ENCODE results near the gene EFHC1. TPM values are rescaled to one million over a fixed set of nuclear protein-coding genes. Genes with fewer than 3 reads are reported as not detected.

The EFHC1 gene, protein sequence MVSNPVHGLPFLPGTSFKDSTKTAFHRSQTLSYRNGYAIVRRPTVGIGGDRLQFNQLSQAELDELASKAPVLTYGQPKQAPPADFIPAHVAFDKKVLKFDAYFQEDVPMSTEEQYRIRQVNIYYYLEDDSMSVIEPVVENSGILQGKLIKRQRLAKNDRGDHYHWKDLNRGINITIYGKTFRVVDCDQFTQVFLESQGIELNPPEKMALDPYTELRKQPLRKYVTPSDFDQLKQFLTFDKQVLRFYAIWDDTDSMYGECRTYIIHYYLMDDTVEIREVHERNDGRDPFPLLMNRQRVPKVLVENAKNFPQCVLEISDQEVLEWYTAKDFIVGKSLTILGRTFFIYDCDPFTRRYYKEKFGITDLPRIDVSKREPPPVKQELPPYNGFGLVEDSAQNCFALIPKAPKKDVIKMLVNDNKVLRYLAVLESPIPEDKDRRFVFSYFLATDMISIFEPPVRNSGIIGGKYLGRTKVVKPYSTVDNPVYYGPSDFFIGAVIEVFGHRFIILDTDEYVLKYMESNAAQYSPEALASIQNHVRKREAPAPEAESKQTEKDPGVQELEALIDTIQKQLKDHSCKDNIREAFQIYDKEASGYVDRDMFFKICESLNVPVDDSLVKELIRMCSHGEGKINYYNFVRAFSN
- total RNA-seq, result 1 to 10 TPM; 1.2 to 3.1 TPM

DNA sequence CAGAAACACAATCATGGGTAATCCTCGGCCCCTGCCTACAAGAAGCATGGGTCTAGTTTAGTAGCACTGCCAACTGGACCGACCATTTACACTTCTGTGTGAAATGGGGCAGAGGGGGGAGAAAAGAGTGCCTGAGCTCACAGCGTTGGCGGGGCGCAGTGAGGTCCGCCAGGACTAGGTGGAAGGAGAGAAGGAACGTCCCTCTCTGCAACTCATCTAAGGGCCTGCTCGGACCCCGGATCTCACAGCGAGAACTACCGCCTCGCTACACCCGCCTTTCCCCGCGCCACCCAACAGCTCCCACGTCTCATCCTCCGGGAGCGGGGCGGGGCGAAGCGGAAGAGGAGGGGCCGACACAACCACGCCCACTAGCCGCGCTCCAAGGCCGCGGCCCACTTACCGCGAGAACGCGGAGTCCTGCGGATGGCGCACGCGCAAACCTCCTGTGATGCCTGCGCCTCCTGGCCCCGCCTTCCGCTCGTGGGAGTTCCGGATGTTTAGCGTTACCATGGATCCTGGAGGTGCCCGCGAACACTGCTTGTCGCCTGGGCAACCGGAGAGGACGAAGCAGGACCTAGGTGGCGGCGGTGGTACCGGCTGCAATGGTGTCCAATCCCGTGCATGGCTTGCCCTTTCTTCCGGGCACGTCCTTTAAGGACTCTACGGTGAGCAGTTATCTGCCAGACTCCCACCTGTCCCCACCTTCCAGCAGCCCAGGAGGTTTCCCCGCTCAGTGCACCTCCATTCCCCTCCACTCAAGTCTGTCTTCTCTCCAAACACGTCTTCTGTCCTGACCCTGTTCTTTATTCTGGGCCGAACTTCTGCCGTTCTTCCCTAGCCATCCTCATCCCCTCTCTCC is at the start of gene EFHC1:
Gene EFHC1, plus strand, starts transcription at position 534 of the 859 bp plus-strand sequence. Its CDS starts 69 bp downstream, at position 603.
- peak; percentile 99 for DNase-seq
- CTCF ChIA-PET, result interaction anchor here (0.6 to 6.1 kb wide), 8 partner anchors 12 to 1433 kb away, joined by 3 to 77 read pairs (median 8); no protein-coding TSS in a partner anchor
- peak within 1 kb of the TSS; percentile 88 for H3K27ac Mint-ChIP-seq
- no peaks in the 10 kb centered on the region for H3K36me3 Mint-ChIP-seq (ENCODE audit: low read depth)
- H3K4me1 Mint-ChIP-seq (ENCODE audit: low read depth), result peaks cover 22% of the 10 kb centered on the region
- no peaks in the 10 kb centered on the region for H3K9me3 Mint-ChIP-seq
- H3K27me3 Mint-ChIP-seq (ENCODE audit: low read depth), result no peaks in the 10 kb centered on the region
- intact Hi-C loops (cut with micrococcal nuclease), result loop anchor here (1.0 to 10.0 kb wide), 14 partner anchors 20 to 1125 kb away; partner anchors contain the start of genes GCLC, MCM3, TMEM14A and TRAM2
- no peak within 1 kb of the TSS for H3K4me3 Mint-ChIP-seq

DNA sequence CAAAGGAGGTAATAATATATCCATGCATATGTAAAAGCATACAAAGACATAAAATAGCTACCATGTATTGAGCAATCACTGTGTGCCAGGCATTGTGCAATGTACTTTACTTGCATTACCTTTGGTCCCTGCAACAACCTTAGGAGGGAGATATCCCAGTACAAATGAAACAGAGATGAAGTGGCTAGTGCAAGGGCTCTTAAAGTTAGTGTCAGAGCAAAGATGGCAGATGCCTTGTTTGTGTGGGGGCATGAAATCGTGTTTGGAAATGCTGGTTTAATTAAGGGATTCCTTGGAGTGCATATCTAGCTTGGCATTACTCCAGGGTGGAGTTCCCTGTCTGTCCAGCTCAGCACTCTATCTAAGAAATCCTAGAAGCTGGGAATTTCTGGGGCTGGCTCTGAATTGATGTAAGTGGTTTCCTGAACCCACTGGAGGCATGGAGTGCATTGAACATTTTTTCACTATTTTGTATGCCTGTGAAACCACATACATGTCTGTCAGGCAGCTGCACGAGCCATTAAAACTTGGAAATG is 48.4 kb upstream of the EFHC1 start:
- peaks cover 9% of the 10 kb centered on the region for H3K9me3 Mint-ChIP-seq
- H3K27ac Mint-ChIP-seq, result no peak overlapping the region
- peaks cover 51% of the 10 kb centered on the region for H3K4me1 Mint-ChIP-seq (ENCODE audit: low read depth)
- DNase-seq, result no peak
- CTCF ChIA-PET, result interaction anchor here (0.7 to 2.0 kb wide), 7 partner anchors 10 to 69 kb away, joined by 3 to 5 read pairs (median 3); partner anchors contain the start of gene PAQR8
- intact Hi-C loops (cut with micrococcal nuclease), result no loop called here
- no peaks in the 10 kb centered on the region for H3K27me3 Mint-ChIP-seq (ENCODE audit: low read depth)
- peaks cover 25% of the 10 kb centered on the region for H3K36me3 Mint-ChIP-seq (ENCODE audit: low read depth)
- no peak overlapping the region for H3K4me3 Mint-ChIP-seq

DNA sequence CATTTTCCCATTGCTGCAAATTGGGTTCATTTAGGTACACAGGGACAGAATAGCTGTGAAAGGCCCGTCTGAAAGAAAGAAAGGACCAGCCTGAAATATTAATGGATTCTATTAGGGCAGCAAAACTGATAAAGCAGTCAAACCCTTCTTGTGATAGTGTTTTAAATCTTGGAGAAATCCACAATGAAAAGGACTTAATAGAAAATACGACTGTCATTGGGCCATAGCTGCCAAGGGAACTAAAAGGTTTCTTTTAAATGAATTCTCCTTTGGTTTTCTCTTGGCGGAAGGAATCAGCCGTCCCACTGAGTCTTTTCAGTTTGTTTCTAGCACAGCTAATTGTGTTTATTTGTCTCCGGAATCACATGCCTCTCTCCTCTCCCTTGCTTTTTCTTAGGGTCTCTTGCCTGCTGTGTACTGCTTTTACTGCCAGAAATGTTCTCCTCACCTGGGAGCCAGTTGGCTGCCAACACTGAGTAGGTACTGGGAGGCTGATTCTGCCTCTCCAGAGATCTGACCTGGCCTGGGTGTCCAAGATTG is 46.9 kb upstream of the EFHC1 start:
- Mint-ChIP-seq H3K9me3 (peaks cover 9% of the 10 kb centered on the region), H3K27me3 (ENCODE audit: low read depth) (no peaks in the 10 kb centered on the region), H3K36me3 (ENCODE audit: low read depth) (peaks cover 13% of the 10 kb centered on the region), H3K4me1 (ENCODE audit: low read depth) (peaks cover 51% of the 10 kb centered on the region), H3K27ac (no peak overlapping the region), H3K4me3 (no peak overlapping the region)
- intact Hi-C loops (cut with micrococcal nuclease), result no loop called here
- DNase-seq, result no peak
- CTCF ChIA-PET, result interaction anchor here (0.7 to 1.0 kb wide), 2 partner anchors 9 to 90 kb away, joined by 4 read pairs; no protein-coding TSS in a partner anchor

DNA sequence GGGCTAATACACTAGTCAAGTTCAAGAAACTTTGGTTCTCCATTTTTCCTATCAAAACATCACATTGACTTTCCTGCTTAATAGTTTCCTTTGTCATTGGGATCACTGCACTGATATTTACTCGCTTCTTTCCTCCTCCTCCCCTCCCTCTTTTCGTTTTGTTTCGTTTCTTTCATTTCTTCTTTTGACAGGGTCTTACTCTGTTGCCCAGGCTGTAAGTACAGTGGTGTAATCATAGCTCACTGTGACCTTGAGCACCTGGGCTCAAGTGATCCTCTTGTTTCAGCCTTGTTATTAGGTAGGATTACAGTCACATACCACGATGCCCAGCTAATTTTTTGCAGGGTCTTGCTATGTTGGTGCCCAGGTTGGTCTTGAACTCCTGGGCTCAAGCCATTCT is 45.9 kb upstream of the EFHC1 start:
- Mint-ChIP-seq H3K4me3 (no peak overlapping the region), H3K27ac (no peak overlapping the region), H3K27me3 (ENCODE audit: low read depth) (no peaks in the 10 kb centered on the region), H3K4me1 (ENCODE audit: low read depth) (peaks cover 46% of the 10 kb centered on the region), H3K9me3 (peaks cover 9% of the 10 kb centered on the region), H3K36me3 (ENCODE audit: low read depth) (peaks cover 16% of the 10 kb centered on the region)
- intact Hi-C loops (cut with micrococcal nuclease), result no loop called here
- DNase-seq, result no peak
- CTCF ChIA-PET, result interaction anchor here (1.2 to 1.3 kb wide), 2 partner anchors 13 to 89 kb away, joined by 3 to 4 read pairs; no protein-coding TSS in a partner anchor

DNA sequence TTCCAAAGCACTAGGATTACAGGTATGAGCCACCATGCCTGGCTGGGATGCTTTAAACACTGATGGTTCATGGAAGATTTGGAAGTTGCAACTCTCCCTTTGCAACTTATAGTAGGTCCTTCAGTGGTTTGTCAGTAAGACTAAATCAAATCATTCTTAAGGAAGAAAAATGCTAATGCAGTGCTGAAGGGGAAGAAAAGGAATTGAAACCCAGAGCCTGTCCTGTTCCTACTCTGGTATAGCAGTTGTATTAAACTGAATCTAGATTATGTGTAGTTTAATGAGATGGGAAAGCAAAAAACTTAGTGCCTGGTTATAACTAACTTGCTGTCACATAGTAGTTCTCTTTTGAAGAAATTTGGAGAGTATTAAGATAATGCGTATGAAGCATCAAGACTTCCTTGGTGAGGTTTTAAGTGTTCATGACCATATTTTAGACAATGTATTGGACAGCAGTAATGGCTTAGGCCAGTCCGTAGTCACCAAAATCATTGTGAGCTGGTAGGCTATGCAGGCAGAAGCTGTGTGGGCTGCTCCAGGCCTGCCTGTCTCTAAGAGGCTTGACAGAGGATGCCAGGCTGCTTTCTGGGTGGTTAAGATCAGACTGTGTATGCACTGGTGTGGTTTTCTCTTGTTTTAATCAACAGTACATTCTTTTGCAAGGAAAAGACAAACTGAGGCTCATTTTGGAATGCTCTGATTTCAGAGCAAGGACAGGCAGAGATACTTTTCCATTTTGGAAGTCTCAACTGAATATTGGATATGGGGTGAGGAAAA is 44.2 kb upstream of the EFHC1 start:
- Mint-ChIP-seq H3K27ac (no peak overlapping the region), H3K27me3 (ENCODE audit: low read depth) (no peaks in the 10 kb centered on the region), H3K36me3 (ENCODE audit: low read depth) (peaks cover 20% of the 10 kb centered on the region), H3K9me3 (peaks cover 9% of the 10 kb centered on the region), H3K4me1 (ENCODE audit: low read depth) (peaks cover 45% of the 10 kb centered on the region), H3K4me3 (no peak overlapping the region)
- intact Hi-C loops (cut with micrococcal nuclease), result loop anchor here (1.0 kb wide), 1 partner anchor 8 kb away; no protein-coding TSS in a partner anchor
- CTCF ChIA-PET, result interaction anchor here (1.2 to 1.9 kb wide), 4 partner anchors 9 to 24 kb away, joined by 3 to 11 read pairs (median 6); partner anchors contain the start of gene PAQR8
- peak; percentile 26 for DNase-seq

DNA sequence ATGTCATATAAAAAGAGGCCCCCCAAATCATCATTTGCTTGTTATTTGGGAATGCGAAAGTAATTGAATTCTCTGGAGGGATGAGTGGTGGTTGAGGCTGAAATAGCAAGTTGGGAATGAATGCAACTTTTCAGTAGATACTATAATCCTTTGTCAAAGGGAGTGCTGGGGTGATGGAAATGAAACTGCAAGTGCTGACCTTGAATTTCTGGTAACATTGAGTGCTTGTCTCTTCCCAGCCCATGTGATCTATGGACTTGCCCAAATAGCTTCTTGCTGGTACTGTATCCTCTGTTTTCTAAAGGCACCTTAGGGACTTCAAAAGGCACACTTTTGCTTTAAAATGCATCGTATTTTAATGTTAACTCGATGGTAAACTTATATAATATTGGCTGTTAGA is 43.4 kb upstream of the EFHC1 start:
- H3K4me3 Mint-ChIP-seq, result no peak overlapping the region

DNA sequence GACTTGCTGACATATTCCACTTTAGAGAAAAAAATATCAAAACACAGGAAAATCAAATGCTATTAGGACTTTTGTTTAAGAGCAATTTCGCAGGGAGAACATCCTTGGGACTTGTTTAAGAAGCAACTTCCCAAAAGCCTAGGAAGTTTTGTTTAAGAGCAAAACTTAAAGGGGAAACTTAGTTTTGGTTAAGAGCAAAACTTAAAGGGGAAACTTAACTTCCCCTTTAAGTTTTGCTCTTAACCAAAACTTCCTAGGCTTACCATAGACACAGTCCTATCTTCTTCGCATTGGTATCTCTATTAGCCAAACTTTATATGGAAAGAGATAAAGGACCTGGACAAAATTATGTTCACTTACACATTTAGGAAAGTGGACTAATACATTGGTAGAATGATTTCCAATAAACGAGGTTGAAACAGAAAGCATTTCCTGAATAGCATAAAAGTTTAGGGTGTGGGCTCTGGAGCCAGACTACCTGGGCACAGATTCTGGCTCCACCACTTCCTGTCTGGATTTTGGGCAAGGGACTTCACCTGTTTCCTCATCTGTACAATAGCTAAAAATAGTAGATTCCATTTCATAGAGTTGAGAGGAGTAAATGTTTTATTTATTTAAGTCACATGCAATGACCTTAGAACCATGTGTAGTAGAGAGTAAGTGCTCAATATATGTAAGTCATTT is 42.5 kb upstream of the EFHC1 start:
- peaks cover 20% of the 10 kb centered on the region for H3K36me3 Mint-ChIP-seq (ENCODE audit: low read depth)
- H3K4me3 Mint-ChIP-seq, result no peak overlapping the region
- peaks cover 59% of the 10 kb centered on the region for H3K4me1 Mint-ChIP-seq (ENCODE audit: low read depth)
- no peak overlapping the region for H3K27ac Mint-ChIP-seq
- peak; percentile 41 for DNase-seq
- H3K27me3 Mint-ChIP-seq (ENCODE audit: low read depth), result no peaks in the 10 kb centered on the region
- peaks cover 9% of the 10 kb centered on the region for H3K9me3 Mint-ChIP-seq
- CTCF ChIA-PET, result interaction anchor here (1.2 kb wide), 3 partner anchors 11 to 25 kb away, joined by 3 to 4 read pairs (median 3); no protein-coding TSS in a partner anchor
- intact Hi-C loops (cut with micrococcal nuclease), result no loop called here

More for the DNA sequence above, 43.4 kb upstream of the EFHC1 start:
- DNase-seq, result no peak
- Mint-ChIP-seq H3K27ac (no peak overlapping the region), H3K36me3 (ENCODE audit: low read depth) (peaks cover 20% of the 10 kb centered on the region), H3K27me3 (ENCODE audit: low read depth) (no peaks in the 10 kb centered on the region), H3K9me3 (peaks cover 9% of the 10 kb centered on the region), H3K4me1 (ENCODE audit: low read depth) (peaks cover 53% of the 10 kb centered on the region)
- intact Hi-C loops (cut with micrococcal nuclease), result loop anchor here (1.0 kb wide), 1 partner anchor 8 kb away; no protein-coding TSS in a partner anchor
- CTCF ChIA-PET, result interaction anchor here (1.2 to 1.9 kb wide), 4 partner anchors 10 to 16 kb away, joined by 3 to 11 read pairs (median 6); partner anchors contain the start of gene PAQR8

DNA sequence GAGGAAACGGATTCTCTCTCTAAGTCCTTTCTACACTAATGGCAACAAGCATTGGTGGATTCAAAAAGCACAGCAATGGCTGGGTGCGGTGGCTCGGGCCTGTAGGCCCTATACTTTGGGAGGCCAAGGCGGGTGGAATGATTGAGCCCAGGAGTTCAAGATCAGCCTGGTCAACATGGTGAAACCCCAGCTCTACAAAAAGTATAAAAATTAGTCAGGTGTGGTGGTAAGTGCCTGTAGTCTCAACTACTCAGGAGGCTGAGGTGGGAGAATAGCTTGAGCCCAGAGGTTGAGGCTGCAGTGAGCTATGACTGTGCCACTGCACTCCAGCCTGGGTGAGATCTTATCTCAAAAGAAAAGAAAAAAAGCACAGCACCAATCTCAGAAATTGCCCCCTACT is 38.9 kb upstream of the EFHC1 start:
- no peak overlapping the region for H3K27ac Mint-ChIP-seq
- no peak overlapping the region for H3K4me3 Mint-ChIP-seq
- no peaks in the 10 kb centered on the region for H3K27me3 Mint-ChIP-seq (ENCODE audit: low read depth)
- CTCF ChIA-PET, result interaction anchor here (1.0 to 1.1 kb wide), 2 partner anchors 9 to 19 kb away, joined by 4 read pairs; no protein-coding TSS in a partner anchor
- H3K4me1 Mint-ChIP-seq (ENCODE audit: low read depth), result peaks cover 75% of the 10 kb centered on the region
- intact Hi-C loops (cut with micrococcal nuclease), result no loop called here
- H3K36me3 Mint-ChIP-seq (ENCODE audit: low read depth), result peaks cover 13% of the 10 kb centered on the region
- peaks cover 3% of the 10 kb centered on the region for H3K9me3 Mint-ChIP-seq
- no peak for DNase-seq

DNA sequence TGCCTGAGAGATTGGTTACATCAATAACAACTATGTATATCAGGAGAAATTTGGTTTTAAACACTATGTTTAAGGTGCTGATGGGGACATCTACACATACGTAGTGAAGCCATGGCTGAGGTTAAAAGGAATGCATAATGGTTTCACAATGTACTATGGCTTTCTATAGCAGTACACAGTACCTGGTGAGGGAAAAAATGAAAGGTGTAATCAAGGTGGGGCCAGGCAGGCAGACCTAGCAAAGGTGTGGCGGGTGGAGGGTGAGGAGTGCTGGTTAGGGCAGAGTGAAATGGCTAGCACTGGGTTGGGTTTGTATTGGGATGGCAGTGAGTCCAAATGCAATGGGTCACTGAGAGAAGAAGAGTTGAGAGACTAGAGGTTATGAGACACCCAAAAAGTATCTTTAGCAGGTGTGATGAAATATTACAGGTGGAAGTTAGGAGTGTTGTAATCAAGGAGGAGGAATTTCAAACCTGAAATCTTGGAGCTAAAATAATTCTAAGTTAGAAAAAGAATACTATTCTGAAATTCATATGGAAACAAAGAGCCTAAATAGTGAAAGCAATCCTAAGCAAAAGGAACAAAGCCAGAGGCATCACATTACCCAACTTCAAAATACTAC is 35.9 kb upstream of the EFHC1 start:
- Mint-ChIP-seq H3K9me3 (peaks cover 3% of the 10 kb centered on the region), H3K27ac (no peak overlapping the region), H3K4me1 (ENCODE audit: low read depth) (peaks cover 65% of the 10 kb centered on the region), H3K4me3 (no peak overlapping the region), H3K36me3 (ENCODE audit: low read depth) (peaks cover 11% of the 10 kb centered on the region), H3K27me3 (ENCODE audit: low read depth) (no peaks in the 10 kb centered on the region)
- CTCF ChIA-PET, result interaction anchor here (0.6 to 1.5 kb wide), 4 partner anchors 16 to 99 kb away, joined by 3 to 4 read pairs (median 4); no protein-coding TSS in a partner anchor
- no peak for DNase-seq
- intact Hi-C loops (cut with micrococcal nuclease), result loop anchor here (2.0 kb wide), 1 partner anchor 47 kb away; no protein-coding TSS in a partner anchor

DNA sequence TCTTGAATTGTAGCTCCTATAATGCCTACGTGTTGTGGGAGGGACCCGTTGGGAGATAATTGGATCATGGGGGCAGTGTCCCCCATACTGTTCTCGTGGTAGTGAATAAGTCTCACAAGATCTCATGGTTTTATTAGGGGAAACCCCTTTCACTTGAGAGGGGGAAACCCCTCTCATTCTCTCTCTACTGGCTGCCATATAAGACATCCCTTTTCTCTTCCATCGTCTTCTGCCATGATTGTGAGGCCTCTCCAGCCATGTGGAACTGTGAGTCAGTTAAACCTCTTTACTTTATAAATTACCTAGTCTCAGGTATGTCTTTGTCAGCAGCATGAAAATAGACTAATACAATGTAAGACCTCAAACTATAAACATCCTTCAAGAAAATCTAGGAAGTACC is 35.1 kb upstream of the EFHC1 start:
- CTCF ChIA-PET, result interaction anchor here (1.4 to 1.5 kb wide), 2 partner anchors 15 to 79 kb away, joined by 4 read pairs; no protein-coding TSS in a partner anchor
- Mint-ChIP-seq H3K27ac (no peak overlapping the region), H3K9me3 (peaks cover 3% of the 10 kb centered on the region), H3K36me3 (ENCODE audit: low read depth) (peaks cover 8% of the 10 kb centered on the region), H3K4me1 (ENCODE audit: low read depth) (peaks cover 69% of the 10 kb centered on the region), H3K4me3 (no peak overlapping the region), H3K27me3 (ENCODE audit: low read depth) (no peaks in the 10 kb centered on the region)
- DNase-seq, result no peak
- intact Hi-C loops (cut with micrococcal nuclease), result loop anchor here (2.0 kb wide), 1 partner anchor 48 kb away; no protein-coding TSS in a partner anchor
